Measurements from ENCODE around the gene CDH12.
"Not testable (repeated sequence)": the region's sequence is repeated elsewhere in the genome, so short reads cannot be mapped to it uniquely, and the experiment has no call there.

CDH12 gene

DNA sequence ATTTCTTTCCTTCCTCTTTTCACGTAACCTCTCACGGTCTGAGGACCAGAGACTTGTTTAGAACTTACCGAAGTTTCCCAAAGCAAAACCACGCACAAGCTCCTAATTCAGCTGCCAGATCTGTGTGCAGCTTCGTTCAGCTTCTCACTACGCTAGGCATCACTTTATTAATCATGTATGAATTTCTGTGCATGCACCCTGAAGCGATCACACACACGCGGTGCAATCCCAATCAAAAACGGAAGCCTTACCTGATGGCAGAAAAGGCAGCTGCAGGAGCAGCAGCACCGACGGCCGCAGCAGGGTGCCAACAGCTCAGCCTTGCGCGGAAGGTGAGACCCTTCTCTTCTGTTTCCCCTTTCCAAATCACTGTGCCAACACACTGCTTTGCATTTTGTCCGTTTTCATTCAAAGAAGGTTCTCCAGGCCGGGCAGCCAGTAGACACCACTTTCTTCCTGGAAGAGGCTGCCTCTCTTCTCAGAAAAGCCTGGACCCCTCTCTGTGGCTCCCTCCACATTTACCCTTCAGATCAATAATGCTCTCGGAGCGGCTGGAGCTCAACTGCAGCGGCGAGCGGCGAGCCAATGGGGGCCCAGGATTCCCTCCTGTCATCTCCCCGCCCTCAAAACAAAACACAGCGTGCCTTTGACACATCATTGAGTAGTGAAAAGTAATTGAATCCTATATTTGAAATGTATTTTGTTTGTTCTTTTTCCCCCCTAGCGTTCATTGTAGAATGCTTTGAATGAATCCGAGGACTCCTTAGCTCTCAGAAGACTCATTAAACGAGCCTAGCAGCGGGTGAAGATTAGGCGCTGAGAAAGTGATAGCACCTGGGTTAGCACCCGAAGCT, at the start of gene CDH12:
Gene CDH12 (minus strand): TSS at position 538 of the 854 bp plus-strand sequence.
- DNase-seq (ENCODE audit: low spot score), result no peak

DNA sequence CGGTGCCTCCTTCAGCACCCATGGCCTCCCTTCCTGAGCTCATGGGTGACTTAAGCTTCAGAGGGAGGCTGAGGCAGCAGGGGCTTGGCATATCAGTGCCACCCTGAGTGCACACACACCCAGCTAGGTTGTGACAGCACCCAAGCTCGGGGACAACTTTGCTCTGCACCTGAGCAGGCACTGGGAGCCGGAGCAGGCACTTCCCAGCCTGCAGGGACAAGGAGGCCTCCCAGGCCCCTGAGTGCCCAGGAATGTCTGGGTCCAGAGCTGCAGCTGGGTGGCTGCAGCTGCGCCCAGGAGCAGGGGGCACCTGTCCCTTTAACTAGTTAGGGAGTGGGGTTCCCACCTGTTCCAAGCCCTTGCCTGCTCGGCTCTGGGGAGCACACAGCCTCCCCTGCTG, 48.7 kb upstream of the CDH12 start:
- DNase-seq (ENCODE audit: low spot score), result no peak

DNA sequence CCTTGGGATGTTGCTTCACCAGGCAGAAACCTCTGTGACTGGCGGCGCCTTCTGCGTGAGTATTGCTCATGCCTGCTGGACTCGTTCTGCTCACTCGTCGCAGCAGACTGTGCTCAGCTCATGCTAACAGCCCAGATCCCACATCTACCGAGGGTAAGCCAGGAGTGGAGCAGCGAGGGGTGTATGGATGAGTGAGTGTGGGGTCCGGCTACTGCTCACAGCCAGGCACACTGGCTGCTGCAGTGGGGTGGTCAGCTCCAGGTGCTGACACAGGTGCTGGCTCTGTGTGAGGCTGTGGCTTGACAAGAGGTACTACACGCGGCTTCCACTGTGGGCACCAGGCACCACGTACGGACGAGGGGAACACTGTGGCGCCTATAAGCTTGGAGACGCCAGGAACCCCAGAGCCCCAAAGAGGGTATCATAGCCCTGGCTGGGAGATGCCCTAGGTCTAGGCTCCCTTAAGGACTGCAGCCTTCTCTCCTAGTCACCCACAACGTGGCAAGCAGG, 47.7 kb upstream of the CDH12 start:
- no peak for DNase-seq (ENCODE audit: low spot score)

DNA sequence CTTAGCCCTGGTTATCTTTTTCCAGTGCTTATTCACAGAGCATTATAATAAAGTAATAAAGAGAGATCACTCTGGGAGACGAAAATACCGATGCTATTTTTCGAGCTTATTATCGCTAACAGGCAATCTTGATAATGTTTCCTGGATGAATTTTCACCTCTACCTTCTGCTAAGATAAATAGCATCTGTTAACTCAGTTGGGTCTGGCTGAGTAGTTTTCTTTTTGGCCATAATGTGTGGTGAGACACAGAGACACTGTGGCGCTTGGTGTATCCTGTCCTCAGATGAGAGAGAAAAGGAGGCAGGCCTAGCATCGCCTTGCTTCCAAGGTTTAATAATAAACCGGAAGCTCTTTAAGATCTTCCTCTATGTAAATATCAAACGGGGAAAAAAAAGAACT, 46.2 kb upstream of the CDH12 start:
- no peak for DNase-seq (ENCODE audit: low spot score)

DNA sequence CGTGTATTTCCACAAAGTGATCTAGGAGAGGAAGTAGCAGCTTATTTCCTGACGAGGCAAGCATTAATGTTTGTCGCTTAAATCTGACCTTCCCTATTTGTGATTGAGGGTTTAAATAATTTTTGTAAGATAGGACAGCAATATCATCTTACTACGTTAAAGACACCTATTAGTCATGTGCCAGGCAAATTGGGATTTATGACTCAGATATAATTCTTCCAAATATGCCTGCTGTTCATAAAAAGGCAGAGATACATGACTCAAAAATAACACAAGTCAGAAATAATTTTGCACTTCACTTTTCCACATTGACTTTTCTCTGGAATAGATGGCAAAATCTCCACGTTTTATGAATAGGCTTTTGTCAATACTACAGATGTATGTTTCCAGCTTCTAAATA, 43.0 kb upstream of the CDH12 start:
- no peak for DNase-seq (ENCODE audit: low spot score)

DNA sequence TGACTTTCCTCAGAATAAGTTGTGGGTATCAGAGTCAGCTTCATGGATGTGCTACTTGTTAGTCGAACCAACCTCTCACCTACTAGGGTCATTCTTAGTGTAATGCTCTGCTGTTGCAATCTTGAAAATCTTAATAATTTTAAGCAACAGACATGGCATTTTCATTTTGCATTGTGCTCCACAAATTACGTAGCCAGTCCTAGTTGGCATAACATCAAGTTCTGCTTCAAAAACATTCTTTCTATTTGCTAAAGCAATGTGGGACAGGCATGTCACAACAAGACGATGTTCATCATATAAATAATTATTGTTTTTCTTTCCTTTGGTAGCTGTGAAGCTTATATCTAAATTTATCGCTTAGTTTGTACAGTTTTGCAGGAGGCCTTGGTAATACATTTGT, 39.3 kb upstream of the CDH12 start:
- no peak for DNase-seq (ENCODE audit: low spot score)

DNA sequence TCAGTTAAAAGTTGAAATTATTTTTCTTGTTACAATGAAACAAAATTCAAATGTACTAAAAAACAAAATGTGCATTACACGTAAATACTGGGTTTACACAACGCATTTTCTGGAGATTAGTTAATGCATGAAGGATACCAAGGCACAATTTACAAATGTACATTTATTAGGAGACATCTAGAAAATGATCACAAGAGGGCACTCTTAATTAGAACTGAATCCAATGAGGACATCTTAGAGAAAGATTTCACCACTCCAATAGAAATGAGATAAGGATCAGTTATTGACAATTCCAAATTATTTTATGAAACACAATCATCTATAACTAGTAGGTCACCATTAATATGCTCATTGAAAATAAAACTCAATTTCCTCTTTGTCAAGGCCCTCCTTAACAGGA, 36.6 kb upstream of the CDH12 start:
- DNase-seq (ENCODE audit: low spot score), result no peak

DNA sequence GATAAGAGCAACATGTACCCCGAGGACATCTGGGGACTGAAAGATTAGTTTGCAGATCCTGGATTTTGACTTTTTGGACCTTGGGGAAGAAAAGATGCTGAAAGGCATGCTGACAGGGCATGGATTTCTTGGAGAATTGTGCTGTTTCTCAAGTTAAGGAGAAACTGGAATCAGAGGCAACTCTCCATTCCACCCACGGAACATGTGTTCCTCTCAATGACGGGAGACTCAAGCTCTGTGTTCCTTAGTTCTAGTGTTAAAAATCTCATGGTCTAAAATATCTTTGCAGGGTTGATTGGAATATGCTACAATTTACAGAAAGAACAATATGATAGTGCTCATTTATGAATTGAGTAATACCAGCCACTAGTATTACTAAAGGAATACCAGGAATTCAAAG, 34.4 kb upstream of the CDH12 start:
- no peak for DNase-seq (ENCODE audit: low spot score)

DNA sequence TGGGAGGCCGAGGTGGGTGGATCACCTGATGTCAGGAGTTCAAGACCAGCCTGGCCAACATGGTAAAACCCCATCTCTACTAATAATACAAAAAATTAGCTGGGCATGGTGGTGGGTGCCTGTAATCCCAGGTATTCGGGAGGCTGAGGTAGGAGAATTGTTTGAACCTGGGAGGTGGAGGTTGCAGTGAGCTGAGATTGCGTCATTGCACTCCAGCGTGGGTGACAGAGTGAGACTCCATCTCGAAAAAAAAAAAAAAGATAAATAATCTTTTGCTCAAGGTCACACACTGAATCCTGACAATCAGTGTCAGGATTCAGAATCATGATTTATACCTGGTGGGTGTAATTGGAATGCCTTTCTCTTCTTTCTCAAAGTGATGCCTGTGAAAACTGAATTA, 5.8 kb upstream of the CDH12 start:
- DNase-seq (ENCODE audit: low spot score), result not testable (repeated sequence)

DNA sequence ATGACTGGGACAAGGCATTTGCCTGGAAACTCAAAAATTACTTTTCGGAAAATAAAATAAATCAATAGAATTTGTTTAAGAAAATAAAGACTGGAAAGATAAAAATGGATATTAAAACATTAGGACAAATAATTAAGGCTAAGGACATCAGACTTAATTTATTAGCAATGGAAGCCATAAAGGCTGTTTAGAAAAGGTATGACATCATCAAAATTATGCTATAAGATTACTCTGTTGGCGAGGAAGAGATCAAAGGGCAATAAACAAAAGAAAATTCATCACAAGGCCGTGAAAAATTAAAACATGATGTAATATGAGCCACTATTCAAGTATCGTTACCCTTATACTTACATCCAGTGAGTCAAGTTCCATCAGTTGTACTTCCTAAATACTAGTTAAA, 2.7 kb upstream of the CDH12 start:
- no peak for DNase-seq (ENCODE audit: low spot score)

DNA sequence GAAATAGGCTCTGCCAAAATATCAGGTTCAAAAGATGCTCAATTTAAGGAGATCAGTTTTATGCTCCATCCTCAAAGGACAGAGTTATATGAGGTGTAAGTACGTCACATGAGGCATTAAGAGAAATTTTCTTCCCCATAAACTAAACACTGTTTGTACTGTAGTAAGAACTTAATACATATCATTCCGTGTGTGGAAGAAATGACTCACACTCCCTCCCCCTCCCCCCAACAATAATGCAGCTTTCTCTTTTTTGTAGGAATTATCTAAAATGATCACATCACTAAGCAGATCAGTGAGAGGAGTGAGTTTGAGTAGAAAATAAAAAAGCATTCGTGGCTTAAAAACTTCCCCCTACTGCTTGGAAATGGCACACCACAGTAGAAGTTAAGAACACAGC, 2.2 kb downstream of the CDH12 start:
- DNase-seq (ENCODE audit: low spot score), result no peak

DNA sequence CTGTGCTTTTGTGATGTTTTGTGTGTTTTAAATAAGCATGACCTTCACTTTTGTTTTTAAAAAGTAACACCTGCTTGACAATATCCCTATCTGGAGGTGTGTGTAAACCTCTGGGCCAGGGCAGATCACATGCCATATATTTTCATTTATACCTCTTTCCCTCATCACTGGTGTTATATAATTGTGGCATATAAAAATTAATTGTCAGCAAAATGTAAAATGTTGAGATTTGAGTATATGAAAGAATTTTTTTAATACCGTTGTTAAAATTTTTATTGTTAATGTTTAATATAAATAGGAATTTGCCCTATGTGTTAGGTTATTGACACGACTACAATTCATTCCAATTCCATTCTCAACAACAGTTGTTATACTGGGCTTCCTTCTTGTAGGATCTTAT, 6.5 kb downstream of the CDH12 start:
- no peak for DNase-seq (ENCODE audit: low spot score)

DNA sequence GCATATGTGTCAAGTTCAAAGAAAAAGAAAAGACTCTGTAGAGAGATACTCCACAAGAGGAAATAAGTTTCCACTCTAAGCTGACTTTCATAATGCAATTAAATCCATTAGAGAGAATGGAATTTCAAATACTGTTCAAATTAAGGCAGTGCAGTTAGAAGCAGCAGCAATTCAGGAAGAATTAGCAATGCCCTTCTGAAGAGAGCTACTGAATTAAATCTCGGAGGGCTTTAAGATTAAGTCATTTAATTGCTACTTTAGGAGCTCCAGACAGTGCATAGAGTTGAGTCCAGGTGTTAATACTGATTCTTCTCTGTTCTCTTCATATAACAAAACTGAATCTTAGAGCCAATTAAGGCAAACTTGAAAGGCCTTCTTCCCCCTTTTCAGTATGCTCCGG, 8.5 kb downstream of the CDH12 start:
- no peak for DNase-seq (ENCODE audit: low spot score)

DNA sequence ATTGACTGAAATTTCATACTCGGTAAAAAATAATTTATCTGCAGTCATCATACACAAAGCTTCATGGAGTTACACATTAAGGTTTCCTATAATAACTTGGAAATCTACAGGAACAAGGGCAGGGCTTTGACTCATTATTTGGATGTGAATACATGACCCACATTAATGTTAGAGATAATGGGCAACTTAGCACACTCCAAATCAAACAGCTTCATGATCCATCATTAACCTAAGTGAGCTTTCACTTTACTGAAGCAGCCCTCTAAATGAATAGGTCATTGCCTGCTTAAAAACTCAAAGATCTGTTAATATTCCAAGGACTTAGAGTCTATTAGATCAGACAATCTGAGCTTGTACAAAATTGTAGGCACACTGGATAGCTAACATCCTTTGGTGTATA, 9.0 kb downstream of the CDH12 start:
- DNase-seq (ENCODE audit: low spot score), result no peak

DNA sequence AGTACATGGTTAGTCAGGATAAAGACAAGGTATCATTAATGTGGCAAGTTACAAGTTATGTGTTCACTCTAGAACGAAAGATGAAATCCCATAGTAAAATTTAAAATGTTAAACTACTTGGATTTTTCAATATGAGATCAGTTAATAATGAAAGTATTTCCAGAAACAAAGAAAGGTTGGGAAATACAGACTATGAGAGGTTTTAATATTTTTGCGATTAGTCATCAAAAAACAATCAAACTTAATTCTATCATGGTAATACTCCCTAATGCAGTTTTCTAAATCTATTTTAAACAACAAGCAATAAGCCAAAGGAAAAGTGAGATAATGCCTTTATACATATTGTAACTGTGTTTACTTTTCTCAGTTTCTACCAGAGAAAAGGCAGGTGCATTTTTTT, 10.6 kb downstream of the CDH12 start:
- DNase-seq (ENCODE audit: low spot score), result no peak

DNA sequence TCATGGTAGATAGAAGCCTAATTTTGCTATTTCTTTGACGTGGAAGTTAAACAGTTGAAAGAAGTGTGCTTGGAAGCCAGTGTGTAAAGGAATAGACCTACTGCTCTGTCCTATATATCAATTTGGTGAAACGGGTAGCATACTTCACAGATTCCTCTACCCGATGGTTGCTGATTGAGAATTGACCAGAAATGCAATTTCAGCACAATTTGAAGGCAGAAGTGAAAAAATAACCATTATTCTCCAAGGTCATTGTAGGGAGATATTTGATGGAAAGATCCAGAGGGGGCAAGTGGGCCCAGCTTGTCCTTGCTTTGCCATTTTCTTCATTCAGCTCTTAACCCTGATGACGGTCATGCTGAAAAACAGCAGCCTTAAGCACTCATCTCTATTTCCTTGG, 15.3 kb downstream of the CDH12 start:
- DNase-seq (ENCODE audit: low spot score), result no peak

DNA sequence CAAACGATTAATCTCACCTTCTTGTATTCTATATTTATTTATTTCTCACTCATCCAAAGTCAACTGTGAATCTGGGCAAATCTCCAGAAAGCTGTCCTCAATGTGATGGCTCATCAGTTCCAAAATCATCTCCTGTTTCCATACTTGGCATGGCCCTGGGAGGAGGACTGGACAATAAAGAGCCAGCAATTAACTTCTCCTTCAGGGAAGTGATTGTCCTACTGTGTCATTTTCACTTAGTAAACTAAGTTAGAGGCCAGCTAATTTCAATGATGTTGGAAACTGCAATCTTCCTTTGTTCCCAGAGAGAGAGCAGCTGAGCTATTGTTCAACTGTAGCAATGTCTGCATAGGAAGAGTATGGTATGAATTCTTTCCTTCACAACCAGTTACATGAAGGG, 17.5 kb downstream of the CDH12 start:
- no peak for DNase-seq (ENCODE audit: low spot score)

DNA sequence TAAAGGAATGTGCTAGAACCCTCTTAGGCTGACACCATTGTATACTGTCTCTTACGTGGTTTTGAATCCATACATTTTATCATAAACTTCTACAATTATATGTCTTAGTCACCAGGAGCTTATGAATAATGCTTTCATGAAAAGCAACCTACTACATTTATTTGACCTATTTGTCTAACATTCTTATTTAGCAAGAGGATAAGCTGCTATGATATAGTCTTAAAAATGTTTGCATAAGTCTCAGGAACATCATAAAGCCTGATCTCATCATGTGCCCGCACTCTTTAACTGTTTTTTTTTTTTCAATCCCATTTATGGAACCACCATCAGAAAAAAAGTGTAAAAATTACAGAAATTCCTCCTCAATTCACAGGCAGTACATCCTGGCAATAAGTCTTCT, 59.7 kb downstream of the CDH12 start:
- no peak for DNase-seq (ENCODE audit: low spot score)

DNA sequence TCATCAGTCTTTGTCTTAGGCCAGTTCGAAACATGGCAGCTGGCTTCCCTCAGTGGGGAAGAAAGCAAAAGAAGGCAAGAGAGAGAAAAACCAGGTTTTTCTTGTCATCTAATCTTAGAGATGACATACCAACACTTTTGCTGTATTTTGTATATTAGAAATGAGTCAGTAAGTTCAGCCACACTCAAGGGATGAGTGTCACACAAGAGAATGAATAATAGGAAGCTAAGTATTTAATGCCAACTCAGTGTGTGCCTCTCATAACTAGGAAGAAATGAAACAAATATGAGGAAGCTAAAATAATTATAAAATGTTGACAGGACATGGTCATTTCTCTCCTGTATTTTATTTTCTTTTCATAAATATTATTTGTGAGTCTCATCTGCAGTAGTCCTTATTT, 65.3 kb downstream of the CDH12 start:
- DNase-seq (ENCODE audit: low spot score), result no peak

DNA sequence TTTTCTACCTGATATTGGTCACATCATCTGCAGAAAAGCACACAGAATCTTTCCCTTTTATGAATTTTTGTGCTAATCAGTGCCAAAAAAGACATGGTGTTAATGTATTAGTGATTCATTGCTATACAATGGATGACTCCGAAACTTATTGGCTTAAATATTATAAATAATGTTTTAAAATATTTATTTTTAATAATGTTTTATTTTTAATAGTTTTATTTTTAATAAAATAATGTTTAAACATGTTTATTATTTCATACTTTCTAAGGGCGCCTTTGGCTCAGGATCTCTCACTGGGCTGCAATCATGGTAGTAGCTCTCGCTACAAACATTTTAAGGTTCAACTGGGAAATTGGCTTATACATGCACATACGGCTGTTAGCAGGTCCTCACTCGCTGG, 65.7 kb downstream of the CDH12 start:
- no peak for DNase-seq (ENCODE audit: low spot score)

DNA sequence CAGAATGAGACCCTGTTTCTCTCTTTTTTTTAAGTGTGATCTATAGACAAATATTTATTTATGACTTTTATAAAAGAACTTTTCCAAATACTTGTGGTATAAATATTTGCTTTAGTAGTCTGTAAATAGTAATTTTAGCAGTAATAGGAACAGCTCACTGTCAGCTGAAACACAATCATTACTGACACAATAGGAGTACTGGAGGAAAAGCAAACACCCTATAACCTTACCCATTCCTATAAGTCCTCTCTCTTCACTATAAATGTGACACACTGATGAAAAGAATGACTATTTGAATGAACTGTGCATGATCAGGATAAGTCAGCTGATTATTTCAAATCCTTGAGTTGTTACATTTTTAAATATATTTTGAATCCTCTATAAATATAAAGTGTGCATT, 72.4 kb downstream of the CDH12 start:
- no peak for DNase-seq (ENCODE audit: low spot score)

DNA sequence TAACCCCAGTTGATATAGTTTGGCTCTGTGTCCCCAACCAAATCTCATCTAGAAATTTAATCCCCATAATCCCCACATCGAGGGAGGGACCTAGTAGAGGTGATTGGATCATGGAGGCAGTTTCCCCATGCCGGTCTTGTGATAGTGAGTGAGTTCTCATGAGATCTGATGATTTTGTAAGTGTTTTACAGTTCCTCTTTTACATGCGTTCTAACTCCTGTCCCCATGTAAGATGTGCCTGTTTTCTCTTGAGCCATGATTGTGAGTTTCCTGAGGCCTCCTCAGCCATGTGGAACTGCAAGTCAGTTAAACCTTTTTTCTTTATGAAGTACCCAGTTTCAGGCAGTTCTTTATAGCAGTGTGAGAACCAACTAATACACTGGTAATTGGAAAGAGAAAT, 73.6 kb downstream of the CDH12 start:
- no peak for DNase-seq (ENCODE audit: low spot score)

DNA sequence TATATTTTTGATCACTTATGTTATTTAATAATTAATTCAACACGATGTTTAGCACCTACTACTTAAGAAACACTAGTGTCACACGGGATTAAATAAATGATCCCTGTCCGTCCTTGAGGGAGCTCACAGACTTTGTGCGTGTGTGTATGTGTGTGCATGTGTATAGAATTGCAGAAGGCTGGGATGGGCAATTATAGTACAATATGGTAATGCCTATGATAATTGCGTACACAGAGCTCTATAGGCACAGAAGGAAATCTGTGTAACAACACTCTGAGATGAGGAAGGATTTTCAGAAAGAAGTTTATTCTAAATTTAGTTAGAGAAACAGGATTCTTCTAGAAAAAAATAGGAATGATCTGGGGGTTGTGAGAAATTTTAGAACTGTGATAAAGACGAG, 76.9 kb downstream of the CDH12 start:
- no peak for DNase-seq (ENCODE audit: low spot score)

DNA sequence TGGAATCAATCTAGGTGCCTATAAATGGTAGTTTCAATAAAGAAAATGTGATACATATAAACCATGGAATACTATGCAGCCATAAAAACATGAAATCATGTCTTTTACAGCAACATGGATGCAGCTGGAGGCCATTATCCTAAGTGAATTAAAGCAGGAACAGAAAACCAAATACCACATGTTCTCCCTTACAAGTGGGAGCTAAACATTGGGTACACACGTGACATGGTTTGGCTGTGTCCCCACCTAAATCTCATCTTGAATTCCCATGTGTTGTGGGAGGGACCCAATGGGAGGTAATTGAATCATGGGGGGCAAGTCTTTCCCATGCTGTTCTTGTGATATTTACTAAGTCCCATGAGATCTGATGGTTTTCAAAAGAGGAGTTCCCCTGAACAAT, 78.9 kb downstream of the CDH12 start:
- not testable (repeated sequence) for DNase-seq (ENCODE audit: low spot score)
